Calu3 (cell line): ENCODE measurements around the gene MLF2. TPM values are rescaled to one million over a fixed set of nuclear protein-coding genes. Genes with fewer than 3 reads are reported as not detected.

Experiments used
- BruUV-seq: library from RNA; stranded (reverse); fragments of 400-500 nt; replicated peaks from 2 replicates; lab custom pipeline; 2021; lab: Mats Ljungman, UMichigan
- CTCF ChIA-PET: fragments of 300-600 bp; sonication (Branson Sonifier 250); formaldehyde crosslinking; loops from one replicate; lab custom pipeline; 2022; ENCODE audit warnings: antibody characterized with exemption; lab: Charles Lee
- DNase-seq: peaks from one replicate; pipeline ENCODE4 v3.0.0; 2022
- H3K27ac Mint-ChIP-seq: one replicate; pipeline ENCODE4 v1.8.0; 2022; ENCODE audit warnings: mixed read lengths; ENCODE audit not compliant: unreplicated experiment
- H3K27me3 Mint-ChIP-seq: one replicate; pipeline ENCODE4 v1.8.0; 2022; ENCODE audit warnings: mixed read lengths; ENCODE audit not compliant: unreplicated experiment
- H3K36me3 Mint-ChIP-seq: one replicate; pipeline ENCODE4 v1.8.0; 2022; ENCODE audit warnings: mild to moderate bottlenecking, moderate library complexity, mixed read lengths; ENCODE audit not compliant: insufficient read depth, unreplicated experiment
- H3K4me1 Mint-ChIP-seq: one replicate; pipeline ENCODE4 v1.8.0; 2022; ENCODE audit warnings: mild to moderate bottlenecking, low read depth, mixed read lengths; ENCODE audit not compliant: unreplicated experiment
- H3K4me3 Mint-ChIP-seq: one replicate; pipeline ENCODE4 v1.8.0; 2022; ENCODE audit warnings: mild to moderate bottlenecking, low read depth, moderate library complexity, mixed read lengths; ENCODE audit not compliant: unreplicated experiment
- H3K9me3 Mint-ChIP-seq: one replicate; pipeline ENCODE4 v1.8.0; 2022; ENCODE audit warnings: low read depth, mixed read lengths; ENCODE audit not compliant: unreplicated experiment
- CTCF ChIP-seq: fragments of 200-600 bp; IDR thresholded peaks from one replicate; pipeline ENCODE4 v1.8.0; 2022; ENCODE audit warnings: antibody characterized with exemption; ENCODE audit not compliant: unreplicated experiment
- intact Hi-C: fragments of 100-400 bp; cut with micrococcal nuclease; formaldehyde crosslinking; loops from one replicate; pipeline ENCODE4 v1.10.0; 2022; ENCODE audit not compliant: unreplicated experiment
- total RNA-seq: library from RNA; stranded (reverse); gene quantifications from 2 replicates; pipeline ENCODE4 v1.2.3, GENCODE V29; 2022

The MLF2 gene
- total RNA-seq, 1 experiment from 2014 or later, result 176 TPM

- DNase-seq, result no peak
- H3K27me3 Mint-ChIP-seq, result peaks cover 82% of the 10 kb centered on the region
- CTCF ChIA-PET, result no interaction called here
- TF ChIP-seq CTCF, result no peak
- H3K4me1 Mint-ChIP-seq, result peaks cover 35% of the 10 kb centered on the region
- no TSS peak for BruUV-seq
- H3K4me3 Mint-ChIP-seq, result no peak overlapping the region
- H3K27ac Mint-ChIP-seq, result peak overlapping the region; percentile 51
- H3K9me3 Mint-ChIP-seq, result no peaks in the 10 kb centered on the region
- intact Hi-C loops, result no loop called here
- no peaks in the 10 kb centered on the region for H3K36me3 Mint-ChIP-seq
Observed at GRCh38 chr12:6775185-6776174, 22.5 kb upstream of the MLF2 start.

DNA sequence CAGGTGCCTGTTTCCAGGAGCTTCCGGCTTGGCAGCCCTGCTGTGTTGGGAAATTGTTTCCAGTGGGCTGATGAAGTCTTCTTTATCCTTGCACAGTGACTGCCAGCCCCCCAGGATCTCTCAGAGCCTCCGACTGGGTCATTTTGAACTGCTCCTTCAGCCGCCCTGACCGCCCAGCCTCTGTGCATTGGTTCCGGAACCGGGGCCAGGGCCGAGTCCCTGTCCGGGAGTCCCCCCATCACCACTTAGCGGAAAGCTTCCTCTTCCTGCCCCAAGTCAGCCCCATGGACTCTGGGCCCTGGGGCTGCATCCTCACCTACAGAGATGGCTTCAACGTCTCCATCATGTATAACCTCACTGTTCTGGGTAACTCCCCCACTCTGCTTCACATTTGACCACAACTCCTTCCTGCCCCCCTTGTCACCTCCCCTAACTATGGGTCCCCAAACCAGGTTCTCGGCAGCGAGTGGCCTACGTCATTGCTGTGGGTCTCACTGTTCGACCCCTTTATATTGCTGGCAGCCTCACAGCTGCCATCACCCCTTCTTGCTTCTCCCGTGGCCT is 21.6 kb upstream of the MLF2 start:
- DNase-seq, result no peak
- Mint-ChIP-seq H3K4me1 (peaks cover 34% of the 10 kb centered on the region), H3K27ac (peak overlapping the region; percentile 51), H3K4me3 (no peak overlapping the region), H3K27me3 (peaks cover 82% of the 10 kb centered on the region), H3K9me3 (no peaks in the 10 kb centered on the region), H3K36me3 (peaks cover 2% of the 10 kb centered on the region)
- no TSS peak for BruUV-seq
- TF ChIP-seq CTCF, result no peak
- intact Hi-C loops, result no loop called here
- CTCF ChIA-PET, result interaction anchor here (0.7 to 1.2 kb wide), 2 partner anchors 51 to 78 kb away, joined by 3 to 10 read pairs; partner anchors contain the start of genes COPS7A and USP5

DNA sequence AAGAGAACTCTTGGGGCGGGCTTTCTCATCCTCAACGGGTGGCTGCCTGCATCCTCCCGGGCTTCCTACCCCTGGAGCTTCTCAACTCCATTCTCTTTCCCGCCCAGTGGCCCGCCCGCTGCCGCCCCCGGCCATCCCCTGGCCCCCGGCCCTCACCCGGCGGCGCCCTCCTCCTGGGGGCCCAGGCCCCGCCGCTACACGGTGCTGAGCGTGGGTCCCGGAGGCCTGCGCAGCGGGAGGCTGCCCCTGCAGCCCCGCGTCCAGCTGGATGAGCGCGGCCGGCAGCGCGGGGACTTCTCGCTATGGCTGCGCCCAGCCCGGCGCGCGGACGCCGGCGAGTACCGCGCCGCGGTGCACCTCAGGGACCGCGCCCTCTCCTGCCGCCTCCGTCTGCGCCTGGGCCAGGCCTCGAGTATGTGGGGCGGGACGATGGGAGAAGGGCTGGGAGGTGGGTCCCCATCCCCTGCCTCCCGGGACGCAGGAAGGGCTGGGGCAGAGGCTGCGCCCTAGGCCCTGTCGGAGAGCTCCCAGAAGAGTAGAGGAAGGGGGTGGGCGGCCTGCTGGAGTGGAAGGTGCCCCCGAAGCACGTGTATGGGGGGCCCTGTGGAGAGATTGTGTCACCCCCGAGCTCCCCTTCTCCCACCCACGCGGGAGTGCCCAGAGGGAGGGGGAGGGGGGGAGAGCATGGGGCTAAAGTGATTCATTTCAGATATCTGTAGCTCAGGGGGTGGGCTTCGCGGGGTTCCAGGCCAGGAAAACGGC is 20.8 kb upstream of the MLF2 start:
- DNase-seq, result no peak
- H3K9me3 Mint-ChIP-seq, result no peaks in the 10 kb centered on the region
- peak overlapping the region; percentile 10 for H3K4me3 Mint-ChIP-seq
- no peak for TF ChIP-seq CTCF
- H3K4me1 Mint-ChIP-seq, result peaks cover 26% of the 10 kb centered on the region
- peaks cover 7% of the 10 kb centered on the region for H3K36me3 Mint-ChIP-seq
- H3K27ac Mint-ChIP-seq, result no peak overlapping the region
- H3K27me3 Mint-ChIP-seq, result peaks cover 75% of the 10 kb centered on the region
- no TSS peak for BruUV-seq
- intact Hi-C loops, result no loop called here
- CTCF ChIA-PET, result interaction anchor here (0.7 to 1.2 kb wide), 2 partner anchors 50 to 79 kb away, joined by 3 to 10 read pairs; partner anchors contain the start of genes COPS7A and USP5
